ENCODE measurements around the gene TPCN2. TPM values are rescaled to one million over a fixed set of nuclear protein-coding genes. Genes with fewer than 3 reads are reported as not detected.

Gene TPCN2
- total RNA-seq, 1 experiment from 2014 or later: 5.5 TPM

Other genes with a start within 250 kb of the TPCN2 start
- gene CPT1A, start 207.0 kb upstream of the TPCN2 start, total RNA-seq (2014; rRNA removed; shearing (Covaris generic)): 0.02 and 0.51 TPM in 2 replicates
- gene MRPL21, start 145.1 kb upstream of the TPCN2 start, total RNA-seq (2014; rRNA removed; shearing (Covaris generic)): 37.6 and 39.0 TPM in 2 replicates
- gene IGHMBP2, start 145.0 kb upstream of the TPCN2 start, total RNA-seq (2014; rRNA removed; shearing (Covaris generic)): 8.7 and 11.1 TPM in 2 replicates
- not detected in 2 replicates for gene MRGPRD, start 67.9 kb upstream of the TPCN2 start, total RNA-seq (2014; rRNA removed; shearing (Covaris generic))
- 0.35 and 0.51 TPM in 2 replicates for gene MRGPRF, start 35.7 kb upstream of the TPCN2 start, total RNA-seq (2014; rRNA removed; shearing (Covaris generic))
- 0.30 and 0.40 TPM in 2 replicates for gene SMIM38, start 107.0 kb downstream of the TPCN2 start, total RNA-seq (2014; rRNA removed; shearing (Covaris generic))
- gene MYEOV, start 245.2 kb downstream of the TPCN2 start, total RNA-seq (2014; rRNA removed; shearing (Covaris generic)): 2.9 and 6.7 TPM in 2 replicates